Measurements from ENCODE around the gene SKA2.

DNA sequence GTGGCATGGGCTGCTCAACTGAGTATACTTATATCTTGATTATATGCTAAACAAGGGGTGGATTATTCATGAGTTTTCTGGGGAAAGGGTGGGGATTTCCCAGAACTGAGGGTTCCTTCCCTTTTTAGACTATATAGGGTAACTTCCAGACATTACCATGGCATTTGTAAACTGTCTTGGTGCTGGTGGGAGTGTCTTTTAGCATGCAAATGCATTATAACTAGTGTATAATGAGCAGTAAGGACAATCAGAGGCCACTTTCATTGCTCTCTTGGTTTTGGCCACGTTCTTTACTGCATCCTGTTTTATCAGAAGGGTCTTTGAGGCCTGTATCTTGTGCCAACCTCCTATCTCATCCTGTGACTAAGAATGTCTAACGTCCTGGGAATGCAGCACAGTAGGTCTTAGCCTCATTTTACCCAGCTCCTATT lies 12.6 kb upstream of the SKA2 start:
- TF ChIP-seq CTCF (IDR thresholded peaks at IDR 0.05 in 2 of 3, conservative IDR thresholded peaks at IDR 0.05 in 1 of 3; ENCODE audit: control insufficient read depth in 2 of 3, extremely low read depth in 1 of 3, insufficient read depth in 1 of 3, low read depth in 3 of 3, low read length in 3 of 3): no peak
- TF ChIP-seq SUPT20H (IDR thresholded peaks at IDR 0.05; ENCODE audit: borderline replicate concordance, control insufficient read depth, low read depth, low read length): no peak
- no peak for TF ChIP-seq IKZF2 (IDR thresholded peaks at IDR 0.05)
- TF ChIP-seq, protein P1, sequence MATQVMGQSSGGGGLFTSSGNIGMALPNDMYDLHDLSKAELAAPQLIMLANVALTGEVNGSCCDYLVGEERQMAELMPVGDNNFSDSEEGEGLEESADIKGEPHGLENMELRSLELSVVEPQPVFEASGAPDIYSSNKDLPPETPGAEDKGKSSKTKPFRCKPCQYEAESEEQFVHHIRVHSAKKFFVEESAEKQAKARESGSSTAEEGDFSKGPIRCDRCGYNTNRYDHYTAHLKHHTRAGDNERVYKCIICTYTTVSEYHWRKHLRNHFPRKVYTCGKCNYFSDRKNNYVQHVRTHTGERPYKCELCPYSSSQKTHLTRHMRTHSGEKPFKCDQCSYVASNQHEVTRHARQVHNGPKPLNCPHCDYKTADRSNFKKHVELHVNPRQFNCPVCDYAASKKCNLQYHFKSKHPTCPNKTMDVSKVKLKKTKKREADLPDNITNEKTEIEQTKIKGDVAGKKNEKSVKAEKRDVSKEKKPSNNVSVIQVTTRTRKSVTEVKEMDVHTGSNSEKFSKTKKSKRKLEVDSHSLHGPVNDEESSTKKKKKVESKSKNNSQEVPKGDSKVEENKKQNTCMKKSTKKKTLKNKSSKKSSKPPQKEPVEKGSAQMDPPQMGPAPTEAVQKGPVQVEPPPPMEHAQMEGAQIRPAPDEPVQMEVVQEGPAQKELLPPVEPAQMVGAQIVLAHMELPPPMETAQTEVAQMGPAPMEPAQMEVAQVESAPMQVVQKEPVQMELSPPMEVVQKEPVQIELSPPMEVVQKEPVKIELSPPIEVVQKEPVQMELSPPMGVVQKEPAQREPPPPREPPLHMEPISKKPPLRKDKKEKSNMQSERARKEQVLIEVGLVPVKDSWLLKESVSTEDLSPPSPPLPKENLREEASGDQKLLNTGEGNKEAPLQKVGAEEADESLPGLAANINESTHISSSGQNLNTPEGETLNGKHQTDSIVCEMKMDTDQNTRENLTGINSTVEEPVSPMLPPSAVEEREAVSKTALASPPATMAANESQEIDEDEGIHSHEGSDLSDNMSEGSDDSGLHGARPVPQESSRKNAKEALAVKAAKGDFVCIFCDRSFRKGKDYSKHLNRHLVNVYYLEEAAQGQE (IDR thresholded peaks at IDR 0.05; ENCODE audit: low read depth, low read length): no peak
- no peak for TF ChIP-seq NKRF (conservative IDR thresholded peaks at IDR 0.05)
- TF ChIP-seq POLR2AphosphoS5 (IDR thresholded peaks at IDR 0.05; ENCODE audit: low read length): no peak
